GM10248 (cell line): Measurements from ENCODE around the gene RNF13.
"Not testable (repeated sequence)": the region's sequence is repeated elsewhere in the genome, so short reads cannot be mapped to it uniquely, and the experiment has no call there.

Experiments used
- CTCF ChIA-PET: fragments of 300-600 bp; sonication (Branson Sonifier 250); formaldehyde crosslinking; extraction: SDS; loops from one replicate; lab custom pipeline; 2021; ENCODE audit warnings: antibody characterized with exemption; lab: Yijun Ruan, JAX
- POLR2A ChIA-PET: fragments of 350-650 bp; sonication (Branson Sonifier 250); formaldehyde crosslinking; extraction: SDS; loops from one replicate; lab custom pipeline; 2020; ENCODE audit warnings: antibody characterized with exemption; lab: Yijun Ruan, JAX
- DNase-seq: peaks from one replicate; pipeline ENCODE4 v3.0.0; 2012; ENCODE audit errors: extremely low spot score
- TF ChIP-seq, protein P1 (sequence below): IDR thresholded peaks from 2 replicates; pipeline ENCODE4 v1.5.1; 2012; ENCODE audit warnings: mild to moderate bottlenecking, low read depth; ENCODE audit errors: extremely low read depth, missing control alignments, control extremely low read depth

The RNF13 gene

DNA sequence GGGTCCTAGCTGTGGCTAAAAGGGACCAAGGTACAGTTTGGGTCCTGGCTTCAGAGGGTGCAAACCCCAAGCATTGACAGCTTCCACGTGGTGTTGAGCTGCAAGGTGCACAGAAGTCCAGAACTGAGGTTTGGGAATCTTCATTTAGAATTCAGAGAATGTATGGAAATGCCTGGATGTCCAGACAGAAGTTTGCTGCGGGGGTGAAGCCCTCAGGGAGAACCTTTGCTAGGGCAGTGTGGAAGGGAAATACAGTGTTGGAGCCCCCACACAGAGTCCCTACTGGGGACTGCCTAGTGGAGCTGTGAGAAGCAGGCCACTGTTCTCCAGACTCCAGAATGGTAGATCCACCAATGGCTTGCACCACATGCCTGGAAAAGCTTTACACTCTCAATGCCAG, 17.9 kb downstream of the RNF13 start:
- CTCF ChIA-PET = interaction anchor here (1.8 kb wide), 1 partner anchor 23 kb away, joined by 7 read pairs; no protein-coding TSS in a partner anchor
- no peak for DNase-seq
- POLR2A ChIA-PET = no interaction called here
- TF ChIP-seq, protein P1, sequence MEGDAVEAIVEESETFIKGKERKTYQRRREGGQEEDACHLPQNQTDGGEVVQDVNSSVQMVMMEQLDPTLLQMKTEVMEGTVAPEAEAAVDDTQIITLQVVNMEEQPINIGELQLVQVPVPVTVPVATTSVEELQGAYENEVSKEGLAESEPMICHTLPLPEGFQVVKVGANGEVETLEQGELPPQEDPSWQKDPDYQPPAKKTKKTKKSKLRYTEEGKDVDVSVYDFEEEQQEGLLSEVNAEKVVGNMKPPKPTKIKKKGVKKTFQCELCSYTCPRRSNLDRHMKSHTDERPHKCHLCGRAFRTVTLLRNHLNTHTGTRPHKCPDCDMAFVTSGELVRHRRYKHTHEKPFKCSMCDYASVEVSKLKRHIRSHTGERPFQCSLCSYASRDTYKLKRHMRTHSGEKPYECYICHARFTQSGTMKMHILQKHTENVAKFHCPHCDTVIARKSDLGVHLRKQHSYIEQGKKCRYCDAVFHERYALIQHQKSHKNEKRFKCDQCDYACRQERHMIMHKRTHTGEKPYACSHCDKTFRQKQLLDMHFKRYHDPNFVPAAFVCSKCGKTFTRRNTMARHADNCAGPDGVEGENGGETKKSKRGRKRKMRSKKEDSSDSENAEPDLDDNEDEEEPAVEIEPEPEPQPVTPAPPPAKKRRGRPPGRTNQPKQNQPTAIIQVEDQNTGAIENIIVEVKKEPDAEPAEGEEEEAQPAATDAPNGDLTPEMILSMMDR = no peak

DNA sequence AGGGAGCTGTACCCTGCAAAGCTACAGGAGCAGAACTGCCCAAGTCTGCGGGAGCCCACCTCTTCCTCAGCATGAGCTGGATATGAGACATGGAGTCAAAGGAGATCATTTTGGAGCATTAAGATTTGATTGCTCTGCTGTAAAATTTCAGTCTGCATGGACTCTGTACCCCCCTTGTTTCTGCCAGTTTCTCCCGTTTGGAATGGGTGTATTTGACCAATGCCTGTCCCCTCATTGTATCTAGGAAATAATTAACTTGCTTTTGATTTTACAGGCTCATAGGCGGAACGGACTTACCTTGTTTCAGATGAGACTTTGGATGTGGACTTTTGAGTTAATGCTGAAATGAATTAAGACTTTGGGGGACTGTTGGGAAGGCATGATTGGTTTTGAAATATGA, 18.3 kb downstream of the RNF13 start:
- ChIA-PET POLR2A (no interaction called here), CTCF (interaction anchor here (1.8 kb wide), 1 partner anchor 23 kb away, joined by 7 read pairs; no protein-coding TSS in a partner anchor)
- DNase-seq = no peak
- TF ChIP-seq, protein P1 = no peak

DNA sequence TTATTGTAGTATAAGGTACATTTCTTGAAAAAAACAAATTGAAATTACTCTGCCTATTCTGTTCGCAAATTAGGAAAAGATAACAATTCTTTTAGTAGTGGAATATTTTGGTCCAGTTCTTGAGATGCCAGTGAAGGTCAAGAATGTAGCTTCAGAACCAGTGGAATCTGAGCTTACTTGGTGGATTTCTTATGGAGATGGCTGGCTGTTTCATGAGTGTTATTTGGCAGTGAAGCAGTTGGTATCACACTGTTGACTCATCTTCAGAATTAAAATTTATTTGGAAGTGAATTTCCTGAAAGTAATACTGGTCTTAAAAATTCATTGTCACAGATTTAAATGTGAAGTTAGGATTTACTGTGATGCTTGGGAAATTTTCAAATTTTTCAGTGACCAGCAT, 19.1 kb downstream of the RNF13 start:
- ChIA-PET POLR2A (no interaction called here), CTCF (interaction anchor here (1.8 kb wide), 1 partner anchor 24 kb away, joined by 7 read pairs; no protein-coding TSS in a partner anchor)
- TF ChIP-seq, protein P1 = no peak
- DNase-seq = no peak

DNA sequence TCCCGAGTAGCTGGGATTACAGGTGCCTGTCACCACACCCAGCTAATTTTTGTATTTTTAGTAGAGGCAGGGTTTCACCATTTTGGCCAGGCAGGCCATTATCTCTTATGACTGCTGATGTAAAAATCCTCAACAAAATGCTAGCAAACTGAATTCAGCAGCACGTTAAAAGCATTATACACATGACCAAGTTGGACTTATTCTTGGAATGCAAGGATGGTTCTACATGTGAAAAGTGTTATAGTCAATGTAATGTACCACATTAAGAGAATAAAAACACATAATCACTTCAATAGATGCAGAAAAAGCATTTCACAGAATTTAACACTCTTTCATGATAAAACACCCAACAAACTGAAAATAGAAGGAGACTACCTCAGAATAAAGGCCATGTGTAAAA, 20.2 kb downstream of the RNF13 start:
- CTCF ChIA-PET = no interaction called here
- no peak for DNase-seq
- TF ChIP-seq, protein P1 = no peak
- POLR2A ChIA-PET = no interaction called here

DNA sequence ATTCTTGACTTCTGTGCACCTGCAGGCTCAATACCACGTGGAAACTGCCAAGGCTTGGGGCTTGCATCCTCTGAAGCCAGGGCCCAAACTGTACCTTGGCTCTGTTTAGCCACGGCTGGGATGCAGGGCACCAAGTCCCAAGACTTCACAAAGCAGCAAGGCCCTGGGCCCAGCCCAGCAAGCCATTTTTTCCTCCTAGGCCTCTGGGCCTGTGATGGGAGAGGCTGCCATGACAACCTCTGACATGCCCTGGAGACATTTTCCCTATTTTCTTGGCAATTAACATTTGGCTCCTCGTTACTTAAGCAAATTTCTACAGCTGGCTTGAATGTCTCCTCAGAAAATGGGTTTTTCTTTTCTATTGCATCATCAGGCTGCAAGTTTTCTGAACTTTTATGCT, 25.5 kb downstream of the RNF13 start:
- DNase-seq, POLR2A ChIA-PET, CTCF ChIA-PET: not testable (repeated sequence)

DNA sequence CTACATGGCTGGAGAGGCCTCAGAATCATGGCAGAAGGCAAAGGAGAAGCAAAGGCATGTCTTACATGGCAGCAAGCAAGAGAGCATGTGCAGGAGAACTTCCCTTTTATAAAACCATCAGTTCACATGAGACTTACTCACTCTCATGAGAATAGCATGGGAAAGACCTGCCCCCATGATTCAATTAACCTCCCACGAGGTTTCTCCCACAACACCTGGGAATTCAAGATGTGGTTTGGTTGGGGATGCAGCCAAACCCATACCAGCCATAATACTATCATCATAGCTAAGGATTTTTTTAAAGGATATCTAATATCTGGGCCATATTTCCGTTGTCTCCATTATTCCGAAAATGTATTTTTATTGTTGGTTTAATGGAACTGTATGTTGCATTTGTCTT, 26.5 kb downstream of the RNF13 start:
- POLR2A ChIA-PET, DNase-seq: not testable (repeated sequence)
- CTCF ChIA-PET = interaction anchor here (2.2 kb wide), 1 partner anchor 12 kb away, joined by 6 read pairs; no protein-coding TSS in a partner anchor

DNA sequence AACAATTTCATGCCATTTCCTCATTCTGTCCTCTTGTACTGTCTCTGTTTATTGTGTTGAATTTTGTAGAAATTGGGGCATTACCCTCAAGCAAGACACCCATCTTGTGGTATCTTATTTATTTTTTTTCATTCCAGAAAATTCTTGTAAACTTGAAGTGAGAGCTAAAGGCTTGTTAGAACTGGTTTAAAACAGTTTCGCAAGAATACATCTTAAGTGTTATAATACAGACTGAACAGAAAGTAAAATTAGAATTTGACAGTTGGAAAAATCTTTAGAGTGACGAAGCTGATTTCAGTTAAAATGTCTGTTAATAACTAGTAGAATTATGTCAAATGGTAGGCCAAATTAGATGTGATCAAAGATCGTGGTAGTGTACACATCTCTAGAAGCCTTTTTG, 26.9 kb downstream of the RNF13 start:
- CTCF ChIA-PET = interaction anchor here (2.2 kb wide), 1 partner anchor 12 kb away, joined by 6 read pairs; no protein-coding TSS in a partner anchor
- no peak for DNase-seq
- POLR2A ChIA-PET = no interaction called here
- TF ChIP-seq, protein P1 = no peak

DNA sequence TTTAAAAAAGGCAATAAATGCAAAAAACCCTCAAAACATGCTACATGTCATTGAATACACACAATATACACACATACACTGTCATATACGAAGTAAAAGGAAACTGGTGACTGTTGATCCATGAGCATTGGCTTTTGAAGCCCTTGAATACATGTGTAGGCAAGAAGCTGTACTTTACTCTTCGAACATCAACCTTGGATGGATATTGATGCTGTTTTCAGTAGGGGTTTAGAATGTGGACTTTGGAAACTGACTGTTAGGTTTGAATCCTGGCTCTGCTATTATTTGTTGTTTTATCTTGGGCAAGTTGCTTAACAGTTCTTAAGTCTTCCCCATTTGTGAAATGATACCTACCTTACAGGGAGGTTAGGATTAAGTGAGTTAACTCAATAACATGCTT, 30.5 kb downstream of the RNF13 start:
- POLR2A ChIA-PET = no interaction called here
- TF ChIP-seq, protein P1 = no peak
- CTCF ChIA-PET = interaction anchor here (1.4 to 1.9 kb wide), 2 partner anchors 8 to 15 kb away, joined by 3 to 5 read pairs; no protein-coding TSS in a partner anchor

More for the DNA sequence above, 30.5 kb downstream of the RNF13 start:
- no peak for DNase-seq
